SJSA1 (cell line): ENCODE data around the gene GALNT12. TPM values are rescaled to one million over a fixed set of nuclear protein-coding genes. Genes with fewer than 3 reads are reported as not detected.

Experiments used
- DNase-seq, 2 experiments: peaks; one replicate each; pipeline ENCODE4 v3.0.0-alpha.2; 2015 to 2020; ENCODE audit warnings: low spot score in 2 of 2, low read depth in 1 of 2
- H3K27ac ChIP-seq: fragments of 250-450 bp; sonication (Bioruptor Pico); 2 replicates; pipeline ENCODE4 v1.5.1; 2020; ENCODE audit warnings: mild to moderate bottlenecking, moderate library complexity
- H3K27me3 ChIP-seq: fragments of 250-450 bp; sonication (Bioruptor Pico); replicated peaks from 2 replicates; pipeline ENCODE4 v1.5.1; 2020; ENCODE audit warnings: mild to moderate bottlenecking, moderate library complexity
- H3K36me3 ChIP-seq: fragments of 250-450 bp; sonication (Bioruptor Pico); 2 replicates; pipeline ENCODE4 v1.5.1; 2020; ENCODE audit warnings: mild to moderate bottlenecking
- H3K4me1 ChIP-seq: fragments of 250-450 bp; sonication (Bioruptor Pico); replicated peaks from 2 replicates; pipeline ENCODE4 v1.6.1; 2021; ENCODE audit warnings: mild to moderate bottlenecking
- H3K4me3 ChIP-seq: fragments of 250-450 bp; sonication (Bioruptor Pico); 2 replicates; pipeline ENCODE4 v1.5.1; 2020; ENCODE audit warnings: mild to moderate bottlenecking
- H3K9me3 ChIP-seq: fragments of 250-450 bp; sonication (Bioruptor Pico); replicated peaks from 2 replicates; pipeline ENCODE4 v1.5.1; 2020; ENCODE audit warnings: mild to moderate bottlenecking
- total RNA-seq: library from RNA; depleted of rRNA; stranded (reverse); fragments of >200 nt; shearing (Covaris generic); gene quantifications from 2 replicates; pipeline ENCODE4 v1.2.3, GENCODE V29; 2014; rRNA removed

The GALNT12 gene, protein sequence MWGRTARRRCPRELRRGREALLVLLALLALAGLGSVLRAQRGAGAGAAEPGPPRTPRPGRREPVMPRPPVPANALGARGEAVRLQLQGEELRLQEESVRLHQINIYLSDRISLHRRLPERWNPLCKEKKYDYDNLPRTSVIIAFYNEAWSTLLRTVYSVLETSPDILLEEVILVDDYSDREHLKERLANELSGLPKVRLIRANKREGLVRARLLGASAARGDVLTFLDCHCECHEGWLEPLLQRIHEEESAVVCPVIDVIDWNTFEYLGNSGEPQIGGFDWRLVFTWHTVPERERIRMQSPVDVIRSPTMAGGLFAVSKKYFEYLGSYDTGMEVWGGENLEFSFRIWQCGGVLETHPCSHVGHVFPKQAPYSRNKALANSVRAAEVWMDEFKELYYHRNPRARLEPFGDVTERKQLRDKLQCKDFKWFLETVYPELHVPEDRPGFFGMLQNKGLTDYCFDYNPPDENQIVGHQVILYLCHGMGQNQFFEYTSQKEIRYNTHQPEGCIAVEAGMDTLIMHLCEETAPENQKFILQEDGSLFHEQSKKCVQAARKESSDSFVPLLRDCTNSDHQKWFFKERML
- total RNA-seq, result 0.22 and 0.74 TPM in 2 replicates

DNA sequence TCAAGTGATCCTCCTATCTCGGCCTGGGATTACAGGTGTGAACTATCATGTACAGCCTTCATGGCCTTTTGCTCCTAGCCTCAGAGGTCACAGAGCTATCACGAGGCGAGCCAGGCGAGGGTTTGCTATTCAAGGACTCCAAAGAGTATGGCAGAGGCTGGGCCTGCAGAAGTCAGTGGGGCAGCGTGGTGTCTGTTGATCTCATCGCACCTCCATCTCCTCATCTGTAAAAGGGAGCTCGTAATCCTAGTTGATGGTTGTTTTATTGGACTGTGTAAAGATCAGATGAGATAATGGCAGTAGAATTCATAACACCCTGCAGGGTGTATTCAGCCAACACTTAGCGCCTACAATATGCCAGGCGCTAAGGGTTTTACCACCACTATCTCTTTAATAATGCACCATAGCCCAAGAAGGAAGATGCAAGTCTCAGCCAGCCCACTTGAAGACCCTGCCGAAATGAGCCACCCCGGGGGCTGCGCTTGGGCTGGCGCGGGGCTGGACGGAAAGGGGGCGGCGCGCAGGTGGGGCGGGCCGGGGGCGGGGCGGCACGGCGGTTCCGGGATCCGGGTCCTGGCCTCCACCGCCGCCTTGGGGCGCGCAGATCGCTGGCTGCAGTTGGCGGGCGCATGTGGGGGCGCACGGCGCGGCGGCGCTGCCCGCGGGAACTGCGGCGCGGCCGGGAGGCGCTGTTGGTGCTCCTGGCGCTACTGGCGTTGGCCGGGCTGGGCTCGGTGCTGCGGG lies at the start of gene GALNT12:
TSS of gene GALNT12 (plus strand) at position 601 of the 744 bp plus-strand sequence. CDS start at position 630, 29 bp downstream.
- DNase-seq, result no peak
- Histone ChIP-seq H3K4me1 (0 out of 2 replicates have a peak, but pooled peaks cover 3% of the 10 kb centered on the region), H3K27ac (no peak within 1 kb of the TSS), H3K9me3 (no peaks in the 10 kb centered on the region), H3K27me3 (peaks cover 19% of the 10 kb centered on the region), H3K4me3 (peak within 1 kb of the TSS; percentile 30), H3K36me3 (no peaks in the 10 kb centered on the region)

DNA sequence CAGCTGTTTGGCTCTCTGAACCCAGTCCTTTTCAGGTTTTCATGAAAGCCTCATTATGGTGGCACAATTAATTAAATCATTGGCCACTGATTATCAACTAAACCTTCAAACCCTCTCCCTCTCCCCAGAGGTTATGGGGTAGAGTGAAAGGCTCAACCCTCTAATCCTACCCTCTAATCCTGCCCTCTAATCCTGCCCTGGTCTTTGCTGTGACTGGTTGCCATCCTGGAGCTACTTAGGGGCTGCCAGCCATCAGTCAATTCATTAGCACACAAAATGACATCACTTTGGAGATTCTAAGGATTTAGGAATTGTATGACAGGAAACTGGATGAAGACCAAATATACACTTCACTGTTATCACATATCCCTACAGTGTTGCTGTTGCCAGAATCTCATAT lies 47.2 kb upstream of the GALNT12 start:
- Histone ChIP-seq H3K36me3 (no peaks in the 10 kb centered on the region), H3K4me3 (no peak overlapping the region), H3K9me3 (no peaks in the 10 kb centered on the region), H3K4me1 (no peaks in the 10 kb centered on the region), H3K27me3 (no peaks in the 10 kb centered on the region), H3K27ac (no peak overlapping the region)
- no peak for DNase-seq

DNA sequence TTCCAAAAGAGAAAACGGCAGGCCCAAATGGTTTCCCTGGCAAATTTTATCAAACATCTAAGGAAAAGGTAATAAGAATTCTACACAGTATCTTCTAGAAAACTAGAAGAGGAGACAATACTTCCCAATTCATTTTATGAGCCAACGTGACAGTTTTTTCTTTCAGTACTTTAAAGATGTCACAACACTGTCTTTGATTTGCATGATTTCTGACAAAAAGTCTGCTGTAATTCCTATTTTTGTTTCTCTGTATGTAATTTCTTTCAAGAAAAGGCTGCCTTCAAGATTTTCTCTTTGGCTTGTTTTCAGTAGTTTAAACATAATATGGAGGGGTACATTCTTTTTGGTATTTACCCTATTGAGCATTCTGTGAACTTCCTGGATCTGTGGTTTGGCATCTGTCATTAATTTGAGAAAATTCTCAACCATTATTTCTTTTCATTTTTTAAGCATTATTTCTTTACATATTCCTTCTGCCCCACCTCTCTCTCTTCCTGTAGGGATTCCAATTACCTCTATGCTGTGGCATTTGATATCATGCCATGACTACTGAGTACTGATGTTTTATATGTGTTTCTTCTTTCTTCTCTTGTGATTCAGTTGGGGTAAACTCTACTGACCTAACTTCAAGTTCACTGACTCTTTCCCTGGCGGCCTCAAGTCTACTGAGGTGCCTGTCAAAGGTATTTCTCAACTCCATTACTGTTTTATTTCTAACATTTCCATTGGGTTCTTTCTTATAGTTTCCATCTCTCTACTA lies 43.3 kb upstream of the GALNT12 start:
- no peak overlapping the region for H3K4me3 ChIP-seq
- H3K4me1 ChIP-seq, result no peaks in the 10 kb centered on the region
- H3K36me3 ChIP-seq, result no peaks in the 10 kb centered on the region
- DNase-seq, result no peak
- no peaks in the 10 kb centered on the region for H3K9me3 ChIP-seq
- H3K27ac ChIP-seq, result no peak overlapping the region
- H3K27me3 ChIP-seq, result no peaks in the 10 kb centered on the region

DNA sequence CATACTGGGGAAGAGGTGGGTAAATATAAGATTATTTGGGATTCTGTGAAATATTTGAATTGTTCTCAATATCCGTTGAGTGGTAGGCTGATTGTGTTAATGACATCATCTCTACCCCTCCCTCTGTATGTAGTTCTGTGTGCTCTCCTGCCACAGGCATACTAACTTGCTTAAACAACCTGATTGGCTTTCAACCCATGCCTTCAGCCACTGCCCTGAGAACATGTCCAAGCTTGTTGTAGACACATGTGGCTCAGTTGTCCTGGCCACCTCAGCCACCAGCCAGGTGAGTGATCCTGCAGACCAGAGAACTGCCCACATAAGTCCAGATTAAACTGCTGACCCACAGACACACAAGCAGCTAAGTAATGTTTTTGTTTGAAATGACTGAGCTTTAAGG lies 42.2 kb upstream of the GALNT12 start:
- H3K27me3 ChIP-seq, result no peaks in the 10 kb centered on the region
- no peak overlapping the region for H3K27ac ChIP-seq
- no peaks in the 10 kb centered on the region for H3K4me1 ChIP-seq
- H3K36me3 ChIP-seq, result no peaks in the 10 kb centered on the region
- no peak overlapping the region for H3K4me3 ChIP-seq
- DNase-seq, result no peak
- H3K9me3 ChIP-seq, result no peaks in the 10 kb centered on the region

DNA sequence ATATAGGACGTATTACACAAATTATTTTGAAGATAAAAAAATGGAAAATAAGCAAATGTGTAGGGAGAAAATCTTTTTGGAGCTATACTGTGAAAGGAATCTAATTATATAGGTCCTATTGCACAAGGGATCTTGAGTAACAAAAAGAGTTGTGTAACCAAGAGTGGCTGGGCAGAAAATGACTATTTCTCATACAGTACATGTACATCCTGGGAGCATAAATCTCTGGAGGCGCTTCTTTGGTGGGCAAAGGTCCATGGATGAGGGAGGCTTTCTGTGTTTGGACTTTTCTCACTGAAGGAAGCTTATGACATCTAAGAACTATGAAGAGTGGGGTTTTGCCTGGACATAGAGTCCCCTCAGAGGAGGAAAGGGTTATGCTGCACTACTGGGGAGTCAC lies 40.9 kb upstream of the GALNT12 start:
- DNase-seq, result no peak
- no peak overlapping the region for H3K27ac ChIP-seq

DNA sequence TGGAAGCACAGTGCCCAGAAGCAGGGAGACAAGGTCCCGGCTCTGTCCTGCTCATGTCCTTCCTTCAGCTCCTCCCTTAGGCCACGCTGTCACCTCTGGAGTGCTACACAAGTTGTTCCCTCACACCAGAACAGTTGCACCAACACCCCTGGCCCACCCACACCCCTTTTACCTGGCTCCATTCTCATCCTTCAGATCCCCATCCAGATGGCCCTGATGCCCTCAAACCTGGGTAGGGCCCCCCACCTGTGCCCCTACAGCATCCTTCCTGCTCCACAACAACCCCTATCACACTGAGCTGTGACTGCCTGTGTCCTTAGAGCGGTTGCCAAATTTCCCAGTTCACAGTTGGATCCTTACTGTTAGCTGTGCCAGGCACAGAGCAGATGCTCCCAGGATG lies 40.3 kb upstream of the GALNT12 start:
- H3K27me3 ChIP-seq, result no peaks in the 10 kb centered on the region
- H3K27ac ChIP-seq, result no peak overlapping the region
- no peaks in the 10 kb centered on the region for H3K9me3 ChIP-seq
- H3K36me3 ChIP-seq, result no peaks in the 10 kb centered on the region; the same call in 1 of the 2 replicates
- H3K4me1 ChIP-seq, result no peaks in the 10 kb centered on the region
- no peak overlapping the region for H3K4me3 ChIP-seq
- DNase-seq, result no peak

More for the DNA sequence above, 40.9 kb upstream of the GALNT12 start:
- no peaks in the 10 kb centered on the region for H3K36me3 ChIP-seq
- H3K4me3 ChIP-seq, result no peak overlapping the region
- H3K9me3 ChIP-seq, result no peaks in the 10 kb centered on the region
- no peaks in the 10 kb centered on the region for H3K4me1 ChIP-seq
- no peaks in the 10 kb centered on the region for H3K27me3 ChIP-seq

DNA sequence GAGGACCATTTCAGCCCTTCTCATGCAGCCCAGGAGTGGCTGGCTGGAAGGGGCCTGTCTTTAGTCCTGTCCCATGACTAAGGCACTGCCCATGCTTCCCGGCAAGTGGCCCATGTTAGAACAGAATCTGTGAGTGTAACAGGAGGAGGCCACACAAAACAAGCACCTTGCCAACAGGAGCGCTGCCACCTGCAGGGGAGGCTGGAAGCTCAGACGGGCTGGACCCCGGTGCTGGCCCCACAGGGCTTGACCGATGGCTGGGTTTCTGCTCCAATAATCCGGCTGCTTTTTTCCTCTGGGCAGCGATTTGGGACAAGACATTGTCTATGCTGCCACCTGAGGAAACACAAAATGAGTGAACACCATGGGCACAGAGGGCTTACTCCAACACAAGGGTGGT lies 39.6 kb upstream of the GALNT12 start:
- H3K27ac ChIP-seq, result no peak overlapping the region
- H3K4me3 ChIP-seq, result no peak overlapping the region
- no peak for DNase-seq
- peaks cover 4% of the 10 kb centered on the region for H3K36me3 ChIP-seq
- no peaks in the 10 kb centered on the region for H3K27me3 ChIP-seq
- H3K9me3 ChIP-seq, result no peaks in the 10 kb centered on the region
- H3K4me1 ChIP-seq, result no peaks in the 10 kb centered on the region

DNA sequence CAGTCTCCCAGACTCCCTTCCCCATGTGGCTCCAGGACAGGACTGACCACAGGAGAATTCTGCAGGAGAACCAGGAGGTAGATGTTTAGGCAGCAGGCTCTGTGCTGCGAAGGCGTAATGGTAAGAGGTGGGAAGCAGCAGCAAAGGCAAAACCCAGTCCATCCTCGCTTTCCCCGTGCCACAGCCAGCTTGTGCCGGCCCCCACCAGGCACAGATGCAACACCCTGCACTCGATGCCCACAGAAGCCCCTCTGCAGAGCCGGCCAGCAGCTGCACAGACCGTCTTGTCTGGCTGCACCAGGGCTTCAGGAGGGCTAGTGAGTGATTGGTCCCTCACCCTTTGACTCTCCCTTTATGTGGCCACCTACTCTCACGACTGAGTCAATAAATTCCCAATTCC lies 39.1 kb upstream of the GALNT12 start:
- Histone ChIP-seq H3K27me3 (no peaks in the 10 kb centered on the region), H3K4me3 (no peak overlapping the region), H3K9me3 (no peaks in the 10 kb centered on the region), H3K36me3 (peaks cover 4% of the 10 kb centered on the region), H3K27ac (no peak overlapping the region), H3K4me1 (no peaks in the 10 kb centered on the region)
- DNase-seq, result no peak

DNA sequence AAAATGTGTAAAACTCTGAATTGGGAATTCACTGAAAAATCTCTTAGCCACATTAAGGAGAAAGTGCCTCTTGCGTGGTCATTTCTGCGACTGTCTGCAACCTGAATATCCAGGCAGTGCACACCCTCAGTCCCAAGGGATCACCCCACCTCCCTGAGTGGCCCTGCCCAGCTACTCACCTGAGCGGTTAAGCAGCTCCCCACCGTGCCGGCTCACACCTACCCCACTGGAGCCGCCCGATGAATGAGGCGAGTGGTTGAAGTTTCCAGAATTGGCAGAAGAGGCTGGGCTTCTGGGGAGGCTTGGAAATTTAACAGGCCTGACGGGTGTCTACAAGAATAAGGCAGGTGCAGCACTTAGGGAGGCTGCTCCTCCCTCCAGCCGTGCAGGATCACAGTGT lies 36.8 kb upstream of the GALNT12 start:
- H3K9me3 ChIP-seq, result no peaks in the 10 kb centered on the region
- no peak for DNase-seq
- H3K27me3 ChIP-seq, result no peaks in the 10 kb centered on the region
- peaks cover 4% of the 10 kb centered on the region for H3K36me3 ChIP-seq
- H3K27ac ChIP-seq, result no peak overlapping the region
- no peak overlapping the region for H3K4me3 ChIP-seq
- no peaks in the 10 kb centered on the region for H3K4me1 ChIP-seq

DNA sequence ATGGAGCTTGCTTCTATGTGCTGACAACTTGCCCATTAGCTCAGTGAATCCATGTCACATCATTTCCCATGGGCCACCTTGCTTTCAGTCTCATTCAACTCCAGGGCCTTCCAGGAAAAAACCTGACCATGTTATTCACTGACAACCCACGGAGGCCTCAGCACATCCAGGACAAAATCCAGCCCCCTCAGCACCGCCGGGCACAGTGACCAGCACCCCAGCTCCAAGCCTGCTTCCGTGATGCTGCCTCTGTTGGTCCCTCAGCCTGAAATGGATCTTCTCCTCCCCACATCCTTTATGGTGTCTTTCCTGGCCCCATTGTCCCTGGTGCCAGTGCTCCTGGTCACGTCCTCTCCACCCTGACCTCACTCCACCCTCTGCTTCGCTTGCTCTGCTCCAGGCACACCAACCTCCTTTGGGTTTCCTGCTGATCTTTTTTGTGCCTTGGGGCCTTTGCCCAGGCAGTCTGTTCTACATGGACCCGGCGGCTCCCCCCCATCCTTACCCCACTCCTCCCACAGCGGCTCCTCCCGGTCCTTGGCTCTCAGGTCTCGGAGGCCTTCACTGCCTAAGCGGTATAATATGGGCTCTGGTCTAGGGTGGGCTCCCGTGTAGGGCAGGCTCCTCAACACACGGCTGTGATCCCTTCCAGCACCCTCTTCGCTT lies 36.1 kb upstream of the GALNT12 start:
- H3K36me3 ChIP-seq, result peaks cover 4% of the 10 kb centered on the region
- no peak for DNase-seq
- no peaks in the 10 kb centered on the region for H3K9me3 ChIP-seq
- no peaks in the 10 kb centered on the region for H3K4me1 ChIP-seq
- H3K4me3 ChIP-seq, result no peak overlapping the region
- no peaks in the 10 kb centered on the region for H3K27me3 ChIP-seq
- H3K27ac ChIP-seq, result no peak overlapping the region

DNA sequence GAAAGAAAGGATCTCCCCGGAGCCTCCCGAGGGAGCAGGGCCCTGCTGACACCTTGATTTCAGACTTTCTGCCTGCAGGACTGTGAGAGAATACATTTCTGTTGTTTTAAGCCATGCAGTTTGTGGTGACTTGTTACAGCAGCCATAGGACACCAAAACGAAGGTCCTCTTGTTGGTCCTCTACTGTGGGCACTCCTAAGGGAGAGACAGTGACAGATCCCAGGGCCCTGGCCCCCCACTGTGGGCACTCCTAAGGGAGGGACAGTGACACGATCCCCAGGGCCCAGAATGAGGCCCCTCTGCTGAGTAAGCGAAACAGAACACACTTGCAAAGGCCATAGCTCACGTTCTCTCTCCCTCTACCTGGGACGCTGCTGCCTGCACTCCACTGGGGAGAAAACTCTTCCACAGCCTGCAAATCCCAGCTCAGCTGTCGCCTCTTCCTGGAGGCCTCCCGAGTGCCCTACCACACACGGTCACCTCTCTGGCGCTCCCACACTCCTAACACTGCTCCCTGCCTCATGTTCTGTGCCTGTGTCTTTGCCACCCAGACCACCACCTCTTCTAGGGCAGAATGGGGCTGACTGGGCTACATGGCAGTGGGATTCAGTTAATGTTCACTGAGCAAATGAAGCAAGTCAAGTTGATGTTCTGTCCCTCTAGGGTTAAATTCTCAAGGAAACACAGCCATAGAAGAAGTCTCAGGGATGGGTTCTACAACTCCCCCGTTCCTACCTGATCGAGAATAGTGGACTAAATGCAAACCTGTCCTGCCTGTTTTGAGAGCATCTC lies 34.9 kb upstream of the GALNT12 start:
- no peaks in the 10 kb centered on the region for H3K9me3 ChIP-seq
- H3K4me1 ChIP-seq, result no peaks in the 10 kb centered on the region
- H3K4me3 ChIP-seq, result no peak overlapping the region
- no peak overlapping the region for H3K27ac ChIP-seq
- no peak for DNase-seq
- peaks cover 4% of the 10 kb centered on the region for H3K36me3 ChIP-seq
- H3K27me3 ChIP-seq, result no peaks in the 10 kb centered on the region

DNA sequence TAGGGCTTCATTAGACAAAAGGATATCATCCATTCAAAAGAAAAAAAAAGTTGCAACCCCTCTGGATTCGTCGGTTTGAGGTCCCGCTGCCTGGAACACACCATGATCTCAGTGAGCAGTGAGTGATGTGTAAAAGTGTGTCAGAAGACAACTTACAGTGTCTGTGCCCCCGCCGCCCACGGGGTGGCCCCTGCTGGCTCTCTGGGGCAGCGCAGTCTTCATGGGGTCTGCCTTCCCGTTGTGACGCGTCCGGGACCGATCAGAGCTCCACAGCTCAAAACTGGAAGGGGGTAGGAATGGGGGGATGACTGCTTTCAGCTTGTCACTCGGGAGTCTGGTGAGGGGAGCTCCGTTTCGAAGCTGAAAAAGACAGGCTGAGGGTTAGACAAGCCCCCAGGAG lies 33.7 kb upstream of the GALNT12 start:
- H3K9me3 ChIP-seq, result no peaks in the 10 kb centered on the region
- H3K27ac ChIP-seq, result no peak overlapping the region
- no peaks in the 10 kb centered on the region for H3K27me3 ChIP-seq
- no peaks in the 10 kb centered on the region for H3K4me1 ChIP-seq
- H3K36me3 ChIP-seq, result peaks cover 4% of the 10 kb centered on the region
- no peak overlapping the region for H3K4me3 ChIP-seq
- no peak for DNase-seq
